Glomerular visceral epithelial cell (primary cell): ENCODE results near the gene CCR2.
"Not testable (repeated sequence)": the region's sequence is repeated elsewhere in the genome, so short reads cannot be mapped to it uniquely, and the experiment has no call there.

Experiments
- DNase-seq: peaks from one replicate; pipeline ENCODE4 v3.0.0-alpha.2; 2016; ENCODE audit errors: extremely low spot score

The CCR2 gene

GRCh38 chr3:46353647-46354410 lies at the start of gene CCR2:
TSS of gene CCR2 (plus strand) at chr3:46354111. CDS start at chr3:46357528, 3,417 bp downstream.
- DNase-seq: no peak

GRCh38 chr3:46304739-46305138 lies 49.2 kb upstream of the CCR2 start:
- no peak for DNase-seq

GRCh38 chr3:46312991-46313390 lies 40.9 kb upstream of the CCR2 start:
- no peak for DNase-seq

- no peak for DNase-seq
Observed at GRCh38 chr3:46314517-46314916, 39.4 kb upstream of the CCR2 start.

- no peak for DNase-seq
Observed at GRCh38 chr3:46316206-46316605, 37.7 kb upstream of the CCR2 start.

GRCh38 chr3:46318207-46318927 lies 35.5 kb upstream of the CCR2 start:
- DNase-seq: no peak

- no peak for DNase-seq
Observed at GRCh38 chr3:46321461-46322104, 32.3 kb upstream of the CCR2 start.

- no peak for DNase-seq
Observed at GRCh38 chr3:46324036-46324435, 29.9 kb upstream of the CCR2 start.

- DNase-seq: no peak
Observed at GRCh38 chr3:46325645-46326300, 28.1 kb upstream of the CCR2 start.

GRCh38 chr3:46330676-46331075 lies 23.2 kb upstream of the CCR2 start:
- DNase-seq: not testable (repeated sequence)

- no peak for DNase-seq
Observed at GRCh38 chr3:46334741-46335478, 19.0 kb upstream of the CCR2 start.

GRCh38 chr3:46335541-46335940 lies 18.4 kb upstream of the CCR2 start:
- no peak for DNase-seq

GRCh38 chr3:46337911-46338310 lies 16.0 kb upstream of the CCR2 start:
- no peak for DNase-seq

- DNase-seq: no peak
Observed at GRCh38 chr3:46338840-46339239, 15.1 kb upstream of the CCR2 start.

- no peak for DNase-seq
Observed at GRCh38 chr3:46344476-46344875, 9.4 kb upstream of the CCR2 start.

GRCh38 chr3:46348823-46349482 lies 5.0 kb upstream of the CCR2 start:
- no peak for DNase-seq

GRCh38 chr3:46349484-46350261 lies 4.2 kb upstream of the CCR2 start:
- no peak for DNase-seq

GRCh38 chr3:46350262-46350565 lies 3.7 kb upstream of the CCR2 start:
- no peak for DNase-seq

- DNase-seq: no peak
Observed at GRCh38 chr3:46351646-46352045, 2.3 kb upstream of the CCR2 start.

GRCh38 chr3:46353090-46353489 lies 821 bp upstream of the CCR2 start:
- DNase-seq: no peak
